Mesenchymal stem cell (in vitro differentiated cells and primary cell): Measurements from ENCODE around the gene PPARGC1A.

Source experiments
- DNase-seq: peaks from one replicate; pipeline ENCODE4 v3.0.0-alpha.2; 2013
- H2AFZ ChIP-seq: one replicate; pipeline ENCODE4 v1.6.1; 2013; ENCODE audit warnings: low read depth, mild to moderate bottlenecking, control low read depth, inconsistent platforms, low read length, moderate library complexity
- H2AK5ac ChIP-seq: 2 replicates; pipeline ENCODE4 v1.6.1; 2013; ENCODE audit warnings: low read length, moderate library complexity, mild to moderate bottlenecking, inconsistent platforms; ENCODE audit not compliant: severe bottlenecking
- H2BK120ac ChIP-seq: one replicate; pipeline ENCODE4 v1.6.1; 2013; ENCODE audit warnings: low read depth, mild to moderate bottlenecking, inconsistent platforms, low read length, moderate library complexity
- H2BK12ac ChIP-seq, 2 experiments: one replicate each; pipeline ENCODE4 v1.6.1; 2013; ENCODE audit warnings: inconsistent platforms in 2 of 2, low read length in 2 of 2, mild to moderate bottlenecking in 2 of 2, moderate library complexity in 2 of 2, control low read depth in 1 of 2
- H2BK15ac ChIP-seq: one replicate; pipeline ENCODE4 v1.6.1; 2013; ENCODE audit warnings: mild to moderate bottlenecking, low read depth, inconsistent platforms; ENCODE audit not compliant: poor library complexity, severe bottlenecking
- H2BK5ac ChIP-seq: 2 replicates; pipeline ENCODE4 v1.6.1; 2013; ENCODE audit warnings: low read depth, mild to moderate bottlenecking, low read length, control low read depth, inconsistent platforms; ENCODE audit not compliant: poor library complexity, severe bottlenecking
- H3K14ac ChIP-seq, 2 experiments: one replicate each; pipeline ENCODE4 v1.6.1; 2013; ENCODE audit warnings: inconsistent platforms in 2 of 2, low read length in 2 of 2, control low read depth in 1 of 2, mild to moderate bottlenecking in 1 of 2, moderate library complexity in 1 of 2
- H3K18ac ChIP-seq, 2 experiments: one replicate each; pipeline ENCODE4 v1.6.1; 2013; ENCODE audit warnings: inconsistent platforms in 2 of 2, low read length in 2 of 2, control low read depth in 1 of 2, low read depth in 1 of 2, mild to moderate bottlenecking in 1 of 2
- H3K23ac ChIP-seq, 2 experiments: one replicate each; pipeline ENCODE4 v1.6.1; 2013; ENCODE audit warnings: inconsistent platforms in 2 of 2, low read length in 2 of 2, mild to moderate bottlenecking in 2 of 2, moderate library complexity in 2 of 2, control low read depth in 1 of 2
- H3K27ac ChIP-seq: 2 replicates; pipeline ENCODE4 v1.5.1; 2013; ENCODE audit warnings: mild to moderate bottlenecking, moderate library complexity, low read length, control low read depth, inconsistent platforms; ENCODE audit not compliant: poor library complexity, severe bottlenecking
- H3K27me3 ChIP-seq, 2 experiments: 2 replicates each; pipeline versions ENCODE4 v1.6.1 to v1.7.0; 2013; ENCODE audit warnings: low read length in 2 of 2, mild to moderate bottlenecking in 2 of 2, moderate library complexity in 2 of 2, control low read depth in 1 of 2, inconsistent platforms in 1 of 2; ENCODE audit not compliant: control insufficient read depth in 1 of 2, insufficient read depth in 1 of 2
- H3K36me3 ChIP-seq, 2 experiments: 2 replicates each; pipeline versions ENCODE4 v1.6.1 to v1.7.0; 2013; ENCODE audit warnings: low read length in 2 of 2, control low read depth in 1 of 2, inconsistent platforms in 1 of 2, low read depth in 1 of 2, mild to moderate bottlenecking in 1 of 2; ENCODE audit not compliant: insufficient read depth in 2 of 2, control insufficient read depth in 1 of 2
- H3K4ac ChIP-seq, 2 experiments: one replicate each; pipeline ENCODE4 v1.6.1; 2013; ENCODE audit warnings: inconsistent platforms in 2 of 2, low read length in 2 of 2, mild to moderate bottlenecking in 2 of 2, moderate library complexity in 2 of 2, control low read depth in 1 of 2, low read depth in 1 of 2
- H3K4me1 ChIP-seq: 2 replicates; pipeline ENCODE4 v1.6.1; 2013; ENCODE audit warnings: low read depth, low read length, control low read depth; ENCODE audit not compliant: control insufficient read depth, insufficient read depth
- H3K4me2 ChIP-seq: 2 replicates; pipeline ENCODE4 v1.6.1; 2013; ENCODE audit warnings: low read length, mild to moderate bottlenecking, inconsistent platforms; ENCODE audit not compliant: poor library complexity, severe bottlenecking
- H3K4me3 ChIP-seq, 2 experiments: 2 replicates each; pipeline versions ENCODE4 v1.5.1 to v1.7.0; 2013; ENCODE audit warnings: low read length in 2 of 2, mild to moderate bottlenecking in 2 of 2, control low read depth in 1 of 2, low read depth in 1 of 2; ENCODE audit not compliant: insufficient read depth in 1 of 2
- H3K79me1 ChIP-seq: replicated peaks from 2 replicates; pipeline ENCODE4 v1.6.1; 2013; ENCODE audit warnings: mild to moderate bottlenecking, control low read depth, low read length, inconsistent platforms; ENCODE audit not compliant: poor library complexity, severe bottlenecking
- H3K9ac ChIP-seq: 2 replicates; pipeline ENCODE4 v1.7.0; 2013; ENCODE audit warnings: mild to moderate bottlenecking, low read length, moderate library complexity
- H3K9me3 ChIP-seq: 2 replicates; pipeline ENCODE4 v1.7.0; 2013; ENCODE audit warnings: mild to moderate bottlenecking, low read length; ENCODE audit not compliant: control insufficient read depth
- H4K8ac ChIP-seq: one replicate; pipeline ENCODE4 v1.6.1; 2013; ENCODE audit warnings: inconsistent platforms, mild to moderate bottlenecking, low read length, moderate library complexity
- H4K91ac ChIP-seq: one replicate; pipeline ENCODE4 v1.6.1; 2013; ENCODE audit warnings: mild to moderate bottlenecking, low read length, inconsistent platforms
- WGBS: methylation state at CpG from one replicate; pipeline ENCODE4 v1.1.7; 2013; ENCODE audit warnings: mixed read lengths; 5-methylcytosine and 5-hydroxymethylcytosine counted together

Gene PPARGC1A

DNA sequence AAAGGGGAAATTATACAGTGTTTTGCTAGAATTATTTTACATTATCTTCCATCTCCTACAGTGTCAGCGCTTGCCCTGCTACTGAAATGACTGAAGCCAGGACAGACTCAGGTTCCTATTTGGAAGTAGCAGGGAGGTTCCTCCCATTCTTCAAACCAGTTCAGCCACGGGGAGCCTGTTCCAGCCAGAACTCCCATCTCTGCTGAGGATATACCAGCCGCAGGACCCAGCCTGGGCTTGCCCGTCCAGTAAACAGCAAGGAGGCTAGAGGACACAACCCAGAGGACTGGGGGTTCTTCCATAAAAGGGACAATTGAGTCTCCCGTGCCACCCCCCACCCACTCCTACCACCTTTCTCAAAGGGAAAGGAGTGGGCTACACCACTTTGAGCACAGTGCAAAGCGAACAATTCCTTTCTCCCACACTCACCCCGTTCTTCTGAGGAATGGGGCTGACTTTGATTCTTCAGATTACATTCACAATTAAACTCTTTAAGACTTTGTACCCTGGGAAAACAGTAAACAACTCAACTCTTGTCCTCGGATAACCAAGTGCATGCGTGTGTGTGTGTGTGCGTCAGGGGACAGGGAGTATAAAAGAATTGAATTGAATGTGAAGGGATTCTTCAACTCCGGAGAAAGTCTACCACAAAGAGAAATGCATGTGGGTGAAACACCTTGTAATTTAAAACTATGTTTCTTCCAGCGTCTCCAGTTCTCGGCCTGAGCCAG, 31.0 kb upstream of the PPARGC1A start:
- no peak overlapping the region for H3K9ac ChIP-seq
- no peak overlapping the region for H3K18ac ChIP-seq
- no peak overlapping the region for H3K4ac ChIP-seq
- no peak overlapping the region for H3K4me2 ChIP-seq
- peak overlapping the region; percentile 18 for H3K27ac ChIP-seq
- no peak overlapping the region for H3K14ac ChIP-seq
- H3K23ac ChIP-seq, result no peak overlapping the region
- H3K4me3 ChIP-seq, result no peak overlapping the region
- no peaks in the 10 kb centered on the region for H3K36me3 ChIP-seq
- no peak overlapping the region for H4K8ac ChIP-seq
- H2BK12ac ChIP-seq, result no peak overlapping the region
- H2BK15ac ChIP-seq, result no peak overlapping the region
- H3K79me1 ChIP-seq, result no peaks in the 10 kb centered on the region
- no peak overlapping the region for H2BK120ac ChIP-seq
- DNase-seq, result no peak
- H2BK5ac ChIP-seq, result peak overlapping the region; percentile 71
- peaks cover 9% of the 10 kb centered on the region for H3K4me1 ChIP-seq
- H4K91ac ChIP-seq, result no peak overlapping the region
- H3K27me3 ChIP-seq, result no peaks in the 10 kb centered on the region
- H2AFZ ChIP-seq, result no peak overlapping the region
- peak overlapping the region; percentile 7 for H2AK5ac ChIP-seq
- H3K9me3 ChIP-seq, result no peaks in the 10 kb centered on the region
- WGBS, result 85% methylated on average over 13 of the region's 13 CpGs

DNA sequence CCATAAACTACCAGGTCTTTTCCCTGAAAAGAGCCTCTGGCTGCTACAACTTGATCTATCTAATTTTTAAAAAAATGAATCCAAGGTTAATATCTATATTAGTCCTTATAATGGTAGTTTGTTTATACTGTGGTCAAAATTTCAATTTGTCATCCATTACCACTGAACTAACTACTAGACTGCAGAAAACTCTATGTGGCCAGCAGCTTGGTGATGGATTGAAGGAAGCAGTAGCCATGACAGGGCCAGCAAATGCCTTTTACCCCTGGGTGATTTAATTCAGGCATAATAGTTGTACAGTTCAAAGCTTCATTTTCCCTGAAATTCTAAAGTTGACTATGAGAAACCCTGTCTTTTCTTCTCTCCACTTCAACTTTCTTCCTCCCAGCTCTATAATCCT, 30.4 kb upstream of the PPARGC1A start:
- Histone ChIP-seq H3K4ac (no peak overlapping the region), H3K9me3 (no peaks in the 10 kb centered on the region), H3K14ac (no peak overlapping the region), H2AK5ac (no peak overlapping the region), H3K23ac (no peak overlapping the region), H3K18ac (no peak overlapping the region), H2BK12ac (no peak overlapping the region), H3K9ac (no peak overlapping the region), H3K4me2 (no peak overlapping the region), H2BK15ac (no peak overlapping the region), H4K8ac (no peak overlapping the region), H3K4me3 (no peak overlapping the region), H3K36me3 (no peaks in the 10 kb centered on the region), H2BK120ac (no peak overlapping the region), H3K27ac (no peak overlapping the region), H3K4me1 (peaks cover 9% of the 10 kb centered on the region), H3K27me3 (no peaks in the 10 kb centered on the region), H2BK5ac (no peak overlapping the region), H3K79me1 (no peaks in the 10 kb centered on the region), H4K91ac (no peak overlapping the region), H2AFZ (no peak overlapping the region)
- no peak for DNase-seq

DNA sequence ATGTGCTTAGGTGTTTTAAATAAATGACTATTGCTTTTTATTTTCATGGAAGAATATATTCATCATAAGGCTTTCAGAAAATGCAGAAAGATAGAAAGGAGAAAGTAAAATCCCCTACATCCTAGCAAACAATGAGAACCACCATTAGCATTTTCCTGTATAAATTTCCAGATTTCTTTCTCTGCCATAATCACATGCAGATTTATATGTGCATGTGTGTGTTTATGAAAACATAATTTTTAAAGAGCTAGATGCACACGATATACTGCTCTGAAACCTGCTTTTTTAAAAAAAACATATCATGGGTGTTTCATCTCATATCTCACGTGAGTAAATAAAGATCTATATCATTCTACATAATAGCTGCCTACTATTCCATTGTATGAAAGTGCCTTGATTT, 26.4 kb upstream of the PPARGC1A start:
- Histone ChIP-seq H3K23ac (no peak overlapping the region), H4K8ac (no peak overlapping the region), H2BK15ac (no peak overlapping the region), H3K4me1 (peaks cover 5% of the 10 kb centered on the region), H2AK5ac (no peak overlapping the region), H3K27me3 (no peaks in the 10 kb centered on the region), H2AFZ (no peak overlapping the region), H3K9me3 (no peaks in the 10 kb centered on the region), H3K18ac (no peak overlapping the region), H3K4ac (no peak overlapping the region), H4K91ac (no peak overlapping the region), H3K4me2 (no peak overlapping the region), H3K36me3 (no peaks in the 10 kb centered on the region), H2BK5ac (no peak overlapping the region), H3K27ac (no peak overlapping the region), H3K4me3 (no peak overlapping the region), H3K14ac (no peak overlapping the region), H2BK120ac (no peak overlapping the region), H3K9ac (no peak overlapping the region), H3K79me1 (no peaks in the 10 kb centered on the region), H2BK12ac (no peak overlapping the region)
- no peak for DNase-seq
- WGBS, result 100% methylated on average over 1 of the region's 2 CpGs

DNA sequence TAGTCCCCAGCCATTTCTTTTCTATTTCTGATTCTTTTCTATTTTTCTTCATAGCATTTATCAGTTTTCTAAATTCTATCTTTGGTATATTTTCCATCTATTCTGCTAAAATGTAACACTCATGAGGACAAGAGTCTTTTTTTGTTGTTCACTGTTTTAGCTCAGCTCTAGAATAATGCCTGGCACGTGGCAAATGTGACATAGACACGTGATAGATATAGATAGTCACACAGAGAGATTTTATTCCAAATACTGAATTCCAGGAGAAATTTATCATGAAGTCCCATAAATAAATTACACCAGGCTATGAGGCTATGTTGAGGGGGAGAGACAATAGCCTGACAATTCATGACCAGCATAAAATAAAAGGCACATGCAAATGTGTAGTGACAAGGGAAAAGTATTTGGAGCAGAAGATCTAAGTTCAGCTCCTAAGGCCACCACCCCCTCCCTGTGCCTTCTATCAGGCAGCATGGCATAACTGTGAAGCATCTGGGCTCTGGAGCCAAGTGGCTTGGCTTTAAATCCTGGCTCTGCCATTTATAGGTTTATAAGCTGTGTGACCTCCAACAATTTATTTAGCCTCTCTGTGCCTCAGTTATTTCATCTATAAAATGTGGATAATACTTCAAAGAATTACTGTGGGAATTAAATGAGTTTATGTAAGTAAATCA, 25.7 kb upstream of the PPARGC1A start:
- Histone ChIP-seq H2BK5ac (no peak overlapping the region), H3K27ac (no peak overlapping the region), H2BK120ac (no peak overlapping the region), H2AK5ac (no peak overlapping the region), H2AFZ (no peak overlapping the region), H3K9me3 (no peaks in the 10 kb centered on the region), H3K9ac (no peak overlapping the region), H3K4me2 (no peak overlapping the region), H2BK15ac (no peak overlapping the region), H3K4ac (no peak overlapping the region), H3K27me3 (no peaks in the 10 kb centered on the region), H2BK12ac (no peak overlapping the region), H3K14ac (no peak overlapping the region), H3K23ac (no peak overlapping the region), H3K18ac (no peak overlapping the region), H3K79me1 (no peaks in the 10 kb centered on the region), H4K8ac (no peak overlapping the region), H4K91ac (no peak overlapping the region), H3K4me3 (no peak overlapping the region), H3K36me3 (no peaks in the 10 kb centered on the region), H3K4me1 (no peaks in the 10 kb centered on the region)
- DNase-seq, result no peak
- 80% methylated on average over 1 of the region's 2 CpGs for WGBS
